ENCODE results near the gene OR5A2.
"Not testable (repeated sequence)": the region's sequence is repeated elsewhere in the genome, so short reads cannot be mapped to it uniquely, and the experiment has no call there.

Gene OR5A2, protein sequence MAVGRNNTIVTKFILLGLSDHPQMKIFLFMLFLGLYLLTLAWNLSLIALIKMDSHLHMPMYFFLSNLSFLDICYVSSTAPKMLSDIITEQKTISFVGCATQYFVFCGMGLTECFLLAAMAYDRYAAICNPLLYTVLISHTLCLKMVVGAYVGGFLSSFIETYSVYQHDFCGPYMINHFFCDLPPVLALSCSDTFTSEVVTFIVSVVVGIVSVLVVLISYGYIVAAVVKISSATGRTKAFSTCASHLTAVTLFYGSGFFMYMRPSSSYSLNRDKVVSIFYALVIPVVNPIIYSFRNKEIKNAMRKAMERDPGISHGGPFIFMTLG

DNA sequence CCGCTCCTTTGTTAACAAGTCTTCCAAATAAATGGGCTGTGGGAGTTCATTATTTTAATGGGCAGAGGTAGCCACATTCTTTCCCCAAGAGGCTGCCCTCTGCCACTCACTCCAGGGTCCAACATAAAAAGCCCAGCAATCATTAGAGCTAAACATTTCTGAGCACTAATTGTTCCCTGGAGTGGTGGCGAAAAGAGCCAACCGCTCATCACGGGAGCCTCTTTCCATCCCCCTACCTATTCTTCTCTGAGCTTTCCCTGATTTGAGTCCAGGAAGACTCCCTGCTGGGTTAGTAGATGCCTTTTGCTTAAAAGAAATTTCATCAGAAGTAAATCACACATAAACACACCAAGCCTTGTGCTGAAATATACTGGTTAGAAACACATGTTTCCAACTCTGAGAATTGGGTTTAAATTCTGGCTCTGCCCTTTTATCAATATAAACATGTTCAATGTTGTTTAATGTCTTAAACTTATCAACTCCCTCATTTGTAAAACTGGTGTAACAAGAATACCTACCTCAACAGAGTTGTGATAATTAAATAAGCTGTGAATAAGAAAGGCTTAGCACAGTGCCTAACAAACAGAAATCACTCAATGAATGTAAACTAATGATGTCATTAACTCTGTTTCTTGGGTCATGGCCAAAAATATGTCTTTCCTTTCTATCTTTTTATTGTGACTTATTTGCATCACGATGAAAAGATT is at the start of gene OR5A2:
Gene OR5A2, minus strand, starts transcription at position 53 of the 707 bp plus-strand sequence. CDS start 3,460 bp downstream, outside the sequence.
- DNase-seq (ENCODE audit: low spot score), result no peak

DNA sequence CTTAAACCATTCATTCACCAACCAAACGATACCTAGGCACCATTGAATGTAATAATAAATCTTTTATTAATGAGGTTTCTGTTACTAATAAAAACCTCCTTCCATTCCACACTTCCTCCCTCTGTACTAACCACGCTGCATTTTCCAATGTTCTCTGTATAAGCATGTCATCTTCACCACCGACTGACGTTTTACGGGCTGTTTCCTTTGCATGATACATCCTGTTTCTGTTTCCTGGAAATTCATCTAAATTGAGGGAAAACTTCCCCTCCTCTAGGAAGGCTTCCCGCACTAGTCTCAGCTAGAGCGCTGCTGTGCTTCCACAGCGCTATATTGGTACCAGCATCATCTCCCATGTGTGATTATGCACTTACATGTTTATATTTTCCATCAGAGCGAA is 49.0 kb upstream of the OR5A2 start:
- no peak for DNase-seq (ENCODE audit: low spot score)

DNA sequence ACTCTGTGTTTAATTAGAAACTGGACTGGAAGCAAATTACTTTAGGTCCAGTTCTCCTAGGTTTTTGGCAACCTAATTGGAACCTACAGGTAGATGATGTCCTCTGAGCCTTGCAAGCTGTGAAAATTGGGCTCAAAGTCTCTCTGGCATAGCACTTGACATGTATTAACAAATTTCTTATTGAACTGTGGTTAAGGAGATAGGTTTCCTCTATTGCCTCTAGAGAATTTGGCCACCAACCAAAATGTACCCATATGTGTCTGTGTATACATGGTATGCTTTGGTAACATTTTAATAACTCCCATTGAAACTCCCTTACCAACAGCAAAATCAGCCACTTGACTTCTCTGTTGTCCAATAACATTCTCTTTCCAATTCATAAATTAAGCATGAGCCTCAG is 46.8 kb upstream of the OR5A2 start, which contains the start of gene OR4D10:
Gene OR4D10, plus strand, starts transcription at position 301 of the 400 bp plus-strand sequence. CDS start 4,115 bp downstream, outside the sequence.
- no peak for DNase-seq (ENCODE audit: low spot score)

DNA sequence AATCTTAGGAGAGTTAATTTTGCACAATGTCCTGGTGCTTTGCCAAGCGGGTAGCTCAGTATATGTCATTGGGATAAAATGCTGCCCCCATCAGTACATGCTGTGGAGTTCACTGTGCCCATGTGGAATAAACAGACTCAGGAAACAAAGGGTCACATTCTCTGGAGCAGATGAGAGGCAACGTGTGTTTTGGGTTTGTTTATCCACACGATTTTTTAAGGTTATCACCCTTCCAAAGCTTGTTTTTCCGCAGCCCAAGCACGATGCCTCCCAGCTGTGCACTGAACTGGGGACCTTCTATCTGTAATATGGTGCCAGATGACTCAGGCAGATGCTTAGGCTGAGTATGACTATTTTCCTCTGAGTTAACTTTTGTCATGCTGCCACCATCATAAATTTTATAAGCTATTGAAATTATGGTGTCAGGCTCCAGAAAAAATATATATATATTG is 37.0 kb upstream of the OR5A2 start:
- DNase-seq (ENCODE audit: low spot score), result no peak

DNA sequence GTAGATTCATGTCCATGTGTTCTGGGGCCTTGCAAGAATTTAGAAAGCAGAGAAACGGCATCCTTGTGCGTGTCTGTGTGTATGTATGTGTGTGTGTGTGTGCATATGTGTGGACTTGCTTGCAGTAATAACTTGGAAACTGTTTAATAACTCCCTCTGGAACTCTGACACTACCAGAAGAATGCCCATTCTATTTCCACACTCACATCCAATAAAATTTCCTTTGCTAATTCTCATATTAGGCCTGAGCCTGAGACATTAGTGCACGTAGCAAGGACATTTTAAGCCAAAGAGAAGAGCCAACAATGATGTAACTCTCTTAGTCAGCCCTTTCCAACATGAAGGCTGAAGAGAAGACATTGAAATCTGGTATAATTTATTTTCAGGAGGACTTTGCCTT is 33.7 kb upstream of the OR5A2 start:
- no peak for DNase-seq (ENCODE audit: low spot score)

DNA sequence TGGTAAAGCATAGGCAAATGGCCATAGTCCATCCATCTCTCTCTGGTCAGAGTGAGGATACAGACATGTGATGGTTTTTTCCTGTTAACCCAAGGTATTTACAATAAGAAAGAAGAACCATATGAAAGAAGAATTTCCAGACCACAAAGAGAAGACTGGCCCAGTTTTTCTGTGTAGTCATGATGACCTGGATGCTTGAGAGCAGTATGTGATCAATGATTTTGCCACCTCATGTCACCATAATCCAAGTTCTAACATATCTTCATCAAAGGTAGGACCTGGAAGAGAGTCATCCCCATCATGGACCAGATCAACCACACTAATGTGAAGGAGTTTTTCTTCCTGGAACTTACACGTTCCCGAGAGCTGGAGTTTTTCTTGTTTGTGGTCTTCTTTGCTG is 30.4 kb upstream of the OR5A2 start, which contains the start of gene OR4D6:
Gene OR4D6, plus strand, starts transcription at position 301 of the 400 bp plus-strand sequence. Its CDS starts 0 bp downstream, at position 301.
- no peak for DNase-seq (ENCODE audit: low spot score)

DNA sequence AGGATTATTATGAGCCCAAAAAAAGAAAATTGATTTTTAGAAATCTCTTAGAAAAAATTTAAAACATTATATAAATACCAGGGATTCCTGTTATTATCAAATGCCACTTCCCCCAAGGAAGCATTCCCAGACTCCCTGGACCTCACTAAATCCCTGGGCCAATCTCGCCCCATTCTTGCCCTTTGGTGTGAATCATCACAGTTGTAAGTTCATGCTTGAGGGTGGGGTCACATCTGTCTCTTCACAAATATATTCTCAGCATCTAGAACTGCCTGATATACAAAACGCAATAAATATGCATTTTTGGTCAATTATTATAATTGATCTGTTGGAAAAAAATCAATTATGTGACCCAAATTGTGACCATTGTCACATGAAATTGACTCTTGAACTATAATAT is 22.3 kb upstream of the OR5A2 start:
- no peak for DNase-seq (ENCODE audit: low spot score)

DNA sequence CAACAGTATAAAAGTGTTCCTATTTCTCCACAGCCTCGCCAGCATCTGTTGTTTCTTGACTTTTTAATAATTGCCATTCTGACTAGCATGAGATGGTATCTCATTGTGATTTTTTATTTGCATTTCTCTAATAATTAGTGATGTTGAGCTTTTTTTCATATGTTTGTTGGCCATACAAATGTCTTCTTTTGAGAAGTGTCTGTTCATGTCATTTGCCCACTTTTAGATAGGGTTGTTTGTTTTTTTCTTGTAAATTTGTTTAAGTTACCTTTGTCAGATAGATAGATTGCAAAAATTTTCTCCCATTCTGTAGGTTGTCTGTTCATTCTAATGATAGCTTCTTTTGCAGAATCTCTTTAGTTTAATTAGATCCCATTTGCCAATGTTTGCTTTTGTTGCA is 19.4 kb upstream of the OR5A2 start:
- not testable (repeated sequence) for DNase-seq (ENCODE audit: low spot score)

DNA sequence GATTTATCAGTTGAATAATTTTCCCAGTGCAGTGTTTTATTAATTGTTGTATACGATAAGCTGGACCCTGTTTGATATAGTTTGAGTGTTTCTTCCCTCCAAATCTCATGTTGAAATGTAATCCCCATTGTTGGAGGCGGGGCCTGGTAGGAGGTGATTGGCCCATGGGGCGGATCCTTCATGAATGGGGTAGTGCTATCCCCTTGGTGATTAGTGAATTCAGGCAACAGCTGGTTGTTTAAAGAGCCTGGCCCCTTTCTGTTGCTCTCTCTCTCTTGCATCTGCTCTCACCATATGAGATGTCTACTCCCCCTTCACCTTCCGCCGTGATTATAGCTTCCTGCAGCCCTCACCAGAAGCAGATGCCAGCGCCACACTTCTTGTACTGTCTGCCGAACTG is 11.6 kb upstream of the OR5A2 start:
- no peak for DNase-seq (ENCODE audit: low spot score)

DNA sequence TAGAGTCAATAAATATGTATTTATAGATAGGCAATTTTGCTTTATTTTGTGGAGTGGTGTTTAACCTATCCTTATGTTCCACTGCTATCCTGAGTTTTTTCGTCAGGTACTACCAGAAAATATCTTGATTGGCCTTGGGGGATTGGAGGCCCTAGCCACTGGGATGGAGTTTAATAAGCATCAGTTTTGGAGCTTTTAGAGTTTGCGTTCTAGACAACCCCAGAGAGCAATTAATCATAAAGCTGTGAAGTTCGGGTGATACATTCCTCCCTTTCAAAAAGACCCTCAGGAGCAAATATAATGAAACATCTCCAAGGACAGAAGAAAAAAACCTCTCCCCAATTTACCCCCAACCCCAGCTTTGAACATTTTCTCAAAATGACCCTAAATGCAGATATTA is 10.0 kb upstream of the OR5A2 start, which contains the start of gene OR5A1:
Gene OR5A1, plus strand, starts transcription at position 301 of the 400 bp plus-strand sequence. CDS start 6,700 bp downstream, outside the sequence.
- DNase-seq (ENCODE audit: low spot score), result no peak

DNA sequence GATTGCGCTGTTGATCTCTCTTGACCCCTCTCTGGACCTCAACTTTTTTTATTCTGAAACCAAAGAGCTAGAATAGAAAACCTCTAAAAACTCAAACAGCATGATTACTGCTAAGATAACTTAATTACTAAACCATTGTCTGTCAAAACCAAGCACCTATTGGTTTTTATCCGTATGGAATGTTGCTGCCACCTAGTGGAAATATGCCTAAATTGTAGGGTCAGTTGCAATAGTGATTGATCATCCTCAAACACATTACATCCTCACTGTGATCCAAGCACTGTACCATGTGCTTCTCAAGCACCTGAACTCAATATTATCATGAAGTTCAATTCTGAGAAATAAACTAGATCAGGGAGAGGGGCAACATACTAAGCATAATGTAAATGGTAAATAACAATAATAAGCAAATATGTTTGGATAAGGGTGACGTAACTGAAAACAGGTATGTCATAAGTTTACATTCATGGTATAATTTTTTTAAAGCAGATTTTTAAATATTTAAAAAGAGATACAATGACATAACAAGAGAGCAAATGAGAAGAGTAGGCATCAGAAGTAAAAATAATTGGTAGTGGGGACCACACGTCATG is 3.8 kb upstream of the OR5A2 start:
- peak; percentile 66 for DNase-seq (ENCODE audit: low spot score)

DNA sequence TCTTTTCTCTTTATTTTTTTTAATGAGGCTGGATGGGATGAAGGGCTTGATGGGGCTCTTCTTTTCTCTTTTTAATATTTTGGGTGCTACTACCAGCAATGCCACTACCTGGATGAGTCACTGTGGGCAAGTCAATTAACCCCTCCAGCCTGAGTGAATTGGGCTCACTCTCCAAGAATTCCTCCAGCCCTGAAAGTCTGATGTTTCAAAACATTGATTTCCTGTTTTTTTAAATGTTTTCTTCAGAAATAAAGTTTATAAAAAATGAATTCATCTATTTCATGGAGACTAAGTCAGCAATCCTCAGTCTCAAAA is 812 bp upstream of the OR5A2 start:
- DNase-seq (ENCODE audit: low spot score), result no peak

DNA sequence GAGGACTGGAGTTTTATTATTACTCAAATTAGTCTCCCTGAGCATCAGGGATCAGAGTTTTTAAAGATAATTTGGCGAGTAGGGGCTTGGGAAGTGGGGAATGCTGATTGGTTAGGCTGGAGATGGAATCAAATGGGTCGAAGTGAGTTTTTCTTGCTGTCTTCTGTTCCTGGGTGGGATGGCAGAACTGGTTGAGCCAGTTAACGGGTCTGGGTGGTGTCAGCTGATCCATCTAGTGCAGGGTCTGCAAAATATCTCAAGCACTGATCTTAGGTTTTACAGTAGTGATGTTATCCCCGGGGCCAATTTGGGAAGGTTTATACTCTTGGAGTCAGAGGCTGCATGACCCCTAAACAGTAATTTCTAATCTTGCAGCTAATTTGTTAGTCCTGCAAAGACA is 1.1 kb downstream of the OR5A2 start:
- DNase-seq (ENCODE audit: low spot score), result no peak

DNA sequence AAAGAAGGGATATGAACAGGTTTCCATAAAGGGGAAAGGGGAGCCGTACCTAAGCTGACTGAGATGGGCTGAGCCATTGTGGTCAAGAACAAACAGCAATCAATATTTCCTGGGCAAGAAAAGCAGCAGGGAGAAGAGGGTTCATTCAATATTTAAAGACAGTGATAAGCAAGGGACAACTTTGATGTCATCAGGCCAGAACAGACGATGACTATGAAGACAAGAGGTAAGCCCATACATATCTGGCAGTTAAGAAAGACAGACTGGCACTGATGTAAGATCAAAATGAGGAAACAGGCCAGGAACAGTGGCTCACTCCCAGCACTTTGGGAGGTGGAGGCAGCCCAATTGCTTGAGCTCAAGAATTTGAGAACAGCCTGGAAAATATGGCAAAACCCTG is 2.4 kb downstream of the OR5A2 start:
- DNase-seq (ENCODE audit: low spot score), result no peak

DNA sequence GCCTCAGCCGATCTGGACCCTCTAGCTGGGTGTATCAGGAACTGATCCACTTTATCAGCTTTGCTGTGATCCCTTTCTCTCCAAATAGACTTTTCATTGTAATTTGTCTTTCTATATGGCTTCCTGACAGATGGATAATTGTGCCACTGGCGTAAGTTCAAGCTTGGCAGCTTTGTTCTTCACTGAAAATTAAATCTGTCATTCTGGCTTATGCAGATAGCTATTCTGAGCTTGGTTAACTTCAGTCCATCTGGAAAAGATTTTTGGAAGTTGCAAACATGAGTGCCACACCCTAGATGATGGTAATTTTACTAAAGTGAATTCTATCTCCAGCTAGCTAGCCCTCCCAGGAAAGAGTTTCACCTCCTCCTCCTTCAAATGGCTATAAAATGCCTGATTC is 8.1 kb downstream of the OR5A2 start:
- no peak for DNase-seq (ENCODE audit: low spot score)

DNA sequence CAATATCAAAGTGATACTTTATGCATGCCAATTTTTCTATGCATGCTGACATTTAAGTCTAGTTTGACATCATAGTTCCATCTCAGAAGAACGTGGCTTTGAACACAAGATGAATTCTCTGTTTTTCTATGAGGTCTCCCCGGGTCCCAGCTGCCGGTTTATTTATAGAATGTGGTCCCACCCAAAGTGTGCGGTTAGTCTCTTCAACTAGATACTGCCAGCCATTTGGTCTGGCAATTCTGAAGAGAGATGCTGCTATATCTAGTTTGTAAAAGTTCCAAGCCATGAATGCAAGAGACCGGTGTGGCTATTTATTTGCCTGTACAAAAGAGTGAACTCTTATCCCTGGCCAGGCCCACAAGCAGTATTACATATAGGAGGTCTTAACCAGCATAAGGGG is 9.2 kb downstream of the OR5A2 start:
- DNase-seq (ENCODE audit: low spot score), result no peak

DNA sequence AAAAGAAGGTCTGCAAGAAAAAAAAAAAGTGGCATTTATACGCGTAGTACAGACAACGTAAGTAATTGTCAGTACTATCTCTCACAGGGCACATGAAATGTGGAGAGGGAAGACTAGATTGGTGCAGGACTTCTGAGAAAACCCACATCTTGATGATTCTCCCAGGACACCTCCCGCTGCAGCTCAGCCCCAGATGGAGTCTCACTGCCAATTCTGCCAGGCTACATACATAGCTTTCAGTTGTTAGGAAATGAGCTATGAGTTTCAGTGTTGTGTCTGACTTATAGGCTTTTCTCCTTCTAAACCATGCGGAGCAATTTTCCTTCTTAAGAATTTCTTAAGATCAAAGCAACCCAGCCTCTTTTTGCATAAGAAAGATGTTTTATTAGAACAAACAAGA is 9.6 kb downstream of the OR5A2 start:
- DNase-seq (ENCODE audit: low spot score), result no peak

DNA sequence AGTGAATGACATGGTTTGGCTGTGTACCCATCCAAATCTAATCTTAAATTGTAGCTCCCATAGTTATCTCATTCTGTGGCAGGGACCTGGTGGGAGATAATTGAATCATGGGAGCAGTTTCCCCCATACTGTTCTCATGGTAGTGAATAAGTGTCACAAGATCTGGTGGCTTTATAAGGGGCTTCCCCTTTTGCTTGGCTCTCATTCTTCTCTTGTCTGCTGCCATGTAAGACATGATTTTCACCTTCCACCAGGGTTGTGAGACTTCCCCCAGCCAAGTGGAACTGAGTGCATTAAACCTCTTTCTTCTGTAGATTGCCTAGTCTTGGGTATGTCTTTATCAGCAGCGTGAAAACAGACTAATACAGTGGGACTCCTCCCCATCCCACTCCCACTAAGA is 11.1 kb downstream of the OR5A2 start:
- no peak for DNase-seq (ENCODE audit: low spot score)

DNA sequence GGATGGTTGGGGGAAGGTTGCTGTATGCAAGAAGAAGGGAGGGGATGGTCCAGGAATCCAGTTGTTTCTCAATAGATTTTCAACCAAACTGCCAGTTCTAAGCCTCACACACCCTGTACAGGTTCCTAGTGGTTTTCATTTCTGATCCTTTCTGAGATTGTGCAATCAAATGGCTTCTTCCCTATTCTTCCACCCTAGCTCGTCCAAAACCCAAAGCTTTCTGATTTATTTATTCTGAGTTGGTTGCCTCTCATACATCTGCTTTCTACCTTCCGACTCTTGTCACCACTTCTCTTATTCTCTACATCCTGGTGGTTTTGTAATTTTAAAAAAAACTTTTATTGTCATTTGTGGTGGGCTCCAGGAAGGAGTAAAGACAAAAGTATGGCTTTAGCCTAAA is 12.6 kb downstream of the OR5A2 start:
- no peak for DNase-seq (ENCODE audit: low spot score)

DNA sequence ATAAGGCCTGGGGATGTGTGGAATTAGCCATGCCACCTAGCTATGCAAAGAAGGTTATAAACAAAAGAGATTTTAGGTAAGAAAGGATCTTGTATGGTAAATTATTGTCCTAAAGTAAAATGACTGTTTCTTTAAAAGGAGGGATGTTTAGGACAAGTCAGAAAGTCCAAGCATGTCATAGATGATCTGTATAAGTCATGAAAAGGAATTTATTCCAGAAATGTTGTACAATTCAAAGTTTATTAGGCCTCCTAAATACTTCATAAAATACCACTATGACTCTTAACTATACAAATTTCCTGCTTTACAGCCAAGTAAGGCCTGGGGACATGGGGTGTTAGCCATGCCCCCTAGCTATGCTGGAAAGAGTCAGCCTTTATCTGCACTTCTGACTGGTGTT is 22.7 kb downstream of the OR5A2 start:
- DNase-seq (ENCODE audit: low spot score), result no peak

DNA sequence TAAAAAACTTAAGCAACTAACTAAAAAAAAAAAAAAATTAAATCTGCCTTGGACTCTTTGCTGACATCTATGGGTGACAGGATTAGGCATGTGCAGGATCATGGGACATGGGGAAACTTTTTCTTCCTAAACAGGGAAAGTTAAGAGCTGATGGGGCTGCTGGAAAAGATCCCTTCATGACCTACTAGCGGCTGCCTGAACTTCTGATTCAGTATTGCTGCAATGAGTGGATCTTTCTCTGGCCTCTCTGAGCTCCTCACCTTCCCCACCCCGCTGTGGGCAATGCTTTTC is 25.0 kb downstream of the OR5A2 start:
- no peak for DNase-seq (ENCODE audit: low spot score)

DNA sequence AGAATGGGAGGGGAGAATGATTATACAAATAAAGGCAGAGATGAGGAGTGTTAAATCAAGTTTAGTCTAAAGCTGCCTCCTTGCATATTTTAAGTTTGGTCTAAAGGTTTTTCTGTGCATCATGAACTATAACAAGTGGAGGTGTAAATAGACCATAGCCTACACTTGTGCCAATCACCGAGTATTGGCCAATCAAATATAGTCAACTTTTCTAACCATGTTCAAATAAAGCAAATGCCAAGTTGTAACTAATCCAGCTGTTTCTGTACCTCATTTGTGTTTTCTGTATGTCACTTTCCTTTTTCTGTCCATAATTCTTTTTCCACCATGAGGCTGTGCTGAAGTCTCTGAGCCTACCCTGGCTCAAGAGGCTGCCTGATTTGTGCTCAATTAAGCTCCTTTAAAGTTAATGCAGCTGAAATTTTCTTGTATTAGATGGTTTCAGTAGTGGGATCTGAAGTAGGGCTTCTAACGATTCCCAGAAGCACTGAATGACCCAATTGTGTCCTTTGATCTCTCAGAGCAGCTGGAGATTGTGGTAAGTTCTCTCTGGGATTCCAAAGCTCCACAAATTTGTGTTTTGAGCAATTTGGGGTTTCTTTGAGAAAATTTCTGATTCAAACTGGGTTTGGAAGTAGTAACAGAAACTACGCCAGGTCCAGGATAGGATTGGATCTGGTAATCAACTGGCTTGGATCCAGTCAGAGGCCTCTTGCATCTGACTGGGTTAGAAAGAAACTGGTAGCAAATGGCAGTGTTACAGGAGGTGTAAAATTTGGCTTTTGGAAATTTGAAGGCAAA is 25.6 kb downstream of the OR5A2 start:
- no peak for DNase-seq (ENCODE audit: low spot score)

All from CD4-positive, alpha-beta T cell treated with Interleukin-2 at 100 ng/mL for 4 hours (primary cell).